Skin epidermis (tissue), 12 donors: ENCODE results near the gene STK32B.

Experiments used
- H3K27ac ChIP-seq, 21 experiments: fragments of 200-600 bp; sonication (generic) in 11 of 21; one replicate each; pipeline ENCODE4 v1.5.0; 2020; ENCODE audit warnings: mild to moderate bottlenecking in 3 of 21, inconsistent platforms in 2 of 21, moderate library complexity in 2 of 21
- H3K4me3 ChIP-seq, 7 experiments: fragments of 200-600 bp; sonication (generic) in 2 of 7; one replicate each; pipeline ENCODE4 v1.5.0; 2020; ENCODE audit warnings: inconsistent platforms in 2 of 7, mild to moderate bottlenecking in 2 of 7, moderate library complexity in 1 of 7

The STK32B gene

DNA sequence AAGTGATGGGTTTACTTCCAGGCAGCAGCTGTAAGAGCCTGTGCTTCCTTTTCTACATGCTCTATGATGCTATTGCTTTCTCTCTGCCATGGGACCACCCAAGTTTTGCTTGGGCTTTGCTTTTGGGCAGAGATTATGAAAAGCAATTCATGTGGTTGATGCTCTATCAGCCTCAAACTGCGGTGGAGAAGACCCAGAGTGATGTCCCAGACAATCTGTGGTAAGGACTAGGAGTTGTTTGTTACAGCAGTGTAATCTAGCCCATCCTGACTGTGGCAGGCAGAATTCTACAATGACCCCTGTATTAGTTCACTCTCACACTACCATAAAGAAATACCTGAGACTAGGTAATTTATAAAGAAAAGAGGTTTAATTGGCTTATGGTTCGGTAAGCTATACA is 22.8 kb upstream of the STK32B start:
- H3K4me3 ChIP-seq: no peak overlapping the region
- peak overlapping the region in 1 of 21 experiments; percentile 5 for H3K27ac ChIP-seq

DNA sequence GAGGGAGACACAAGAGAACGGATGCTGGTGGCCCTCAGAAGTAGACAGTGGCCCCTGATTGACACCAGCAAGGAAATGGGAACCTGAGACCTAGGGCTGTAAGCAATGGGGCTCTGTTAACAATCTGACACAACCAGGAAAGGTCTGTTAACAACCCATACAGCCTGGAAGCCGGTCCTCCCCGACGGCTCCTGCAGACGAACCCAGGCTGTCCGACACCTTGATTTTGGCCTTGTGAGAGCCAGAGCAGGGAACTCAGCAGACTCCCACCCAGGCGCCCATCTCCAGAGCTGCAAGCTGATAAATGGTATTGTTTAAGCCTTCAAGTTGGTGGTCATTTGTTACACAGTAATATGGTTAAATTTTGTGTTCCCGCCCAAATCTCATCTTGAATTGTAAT is 21.8 kb upstream of the STK32B start:
- Histone ChIP-seq H3K4me3 (no peak overlapping the region), H3K27ac (peak overlapping the region in 1 of 21 experiments; percentile 16)

GRCh38 chr4:5030221-5030620 is 21.1 kb upstream of the STK32B start:
- H3K27ac ChIP-seq: peak overlapping the region in 1 of 21 experiments; percentile 16
- no peak overlapping the region for H3K4me3 ChIP-seq

GRCh38 chr4:5030927-5031326 is 20.4 kb upstream of the STK32B start:
- H3K4me3 ChIP-seq: no peak overlapping the region

DNA sequence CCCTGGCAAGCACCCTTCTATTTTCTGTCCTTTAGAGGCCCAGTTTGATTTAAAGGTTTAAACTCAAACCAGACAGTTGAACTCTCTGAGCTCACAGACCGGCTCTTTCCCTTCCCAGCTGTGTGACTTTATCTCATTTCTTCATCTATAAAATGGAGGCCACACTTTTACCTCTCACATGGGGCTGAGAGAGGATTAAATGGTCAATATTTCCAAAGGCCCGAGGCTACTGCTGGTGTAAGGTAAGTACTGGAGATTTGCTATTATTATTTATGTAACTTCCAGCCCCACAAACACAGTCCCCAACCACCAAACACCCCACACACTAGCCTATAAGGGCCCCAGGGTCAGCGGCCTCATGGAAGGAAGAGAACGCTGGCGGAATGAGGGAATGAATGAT is 18.5 kb upstream of the STK32B start:
- Histone ChIP-seq H3K27ac (peak overlapping the region in 7 of 21 experiments; percentile 19 to 75 (median 42)), H3K4me3 (no peak overlapping the region)

More at GRCh38 chr4:5030927-5031326, 20.4 kb upstream of the STK32B start:
- H3K27ac ChIP-seq: peak overlapping the region in 1 of 21 experiments; percentile 16

DNA sequence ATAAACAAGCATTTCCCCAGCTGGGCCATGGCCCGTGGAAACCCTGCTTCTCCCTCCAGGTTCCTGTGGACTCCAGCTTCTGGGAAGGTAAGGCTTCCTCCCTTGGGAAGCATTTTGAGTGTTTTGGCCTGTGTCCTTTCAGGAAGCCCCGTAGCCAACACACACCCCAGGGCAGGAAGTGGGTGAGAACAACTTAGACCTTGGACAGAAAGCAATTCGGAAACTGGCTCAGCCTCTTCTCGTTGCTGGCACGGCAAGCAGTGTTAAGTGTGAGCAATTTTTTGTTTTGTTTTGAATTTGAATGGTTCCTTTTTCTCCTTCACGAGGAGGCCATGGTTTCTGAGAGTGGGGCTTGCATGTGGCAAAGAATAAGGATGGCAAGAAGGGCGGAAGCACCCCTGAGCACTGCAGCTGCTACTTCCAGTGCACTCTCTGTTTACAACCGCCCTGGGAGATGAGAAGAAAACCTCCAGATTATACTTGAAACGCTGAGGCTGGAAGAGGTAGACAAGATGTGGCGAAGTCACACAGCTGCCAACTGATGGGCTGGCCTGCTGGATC is 17.9 kb upstream of the STK32B start:
- H3K4me3 ChIP-seq: no peak overlapping the region
- H3K27ac ChIP-seq: peak overlapping the region in 9 of 21 experiments; percentile 3 to 75 (median 30)

DNA sequence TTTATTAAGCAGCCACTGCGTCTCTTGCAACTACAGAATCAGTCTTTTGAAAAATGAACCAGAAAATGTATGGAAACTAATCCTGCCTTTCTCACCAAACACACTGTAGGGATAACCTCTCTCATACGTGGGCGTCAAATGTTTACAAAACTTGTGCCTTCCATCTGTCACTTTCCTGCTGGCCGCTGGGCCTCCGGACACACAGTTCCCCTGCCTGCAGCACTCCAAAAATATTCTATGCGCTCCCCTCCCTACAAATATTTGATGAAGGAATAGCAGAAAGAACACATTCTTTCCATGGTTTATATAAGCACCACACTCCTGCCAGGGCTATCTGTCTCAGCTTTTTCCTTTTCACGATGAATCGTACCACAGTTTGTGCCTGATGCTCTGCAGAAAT is 17.1 kb upstream of the STK32B start:
- Histone ChIP-seq H3K27ac (peak overlapping the region in 4 of 21 experiments; percentile 27 to 75 (median 48)), H3K4me3 (no peak overlapping the region)

- H3K4me3 ChIP-seq: no peak overlapping the region
- H3K27ac ChIP-seq: no peak overlapping the region
Observed at GRCh38 chr4:5036239-5036638, 15.0 kb upstream of the STK32B start.

DNA sequence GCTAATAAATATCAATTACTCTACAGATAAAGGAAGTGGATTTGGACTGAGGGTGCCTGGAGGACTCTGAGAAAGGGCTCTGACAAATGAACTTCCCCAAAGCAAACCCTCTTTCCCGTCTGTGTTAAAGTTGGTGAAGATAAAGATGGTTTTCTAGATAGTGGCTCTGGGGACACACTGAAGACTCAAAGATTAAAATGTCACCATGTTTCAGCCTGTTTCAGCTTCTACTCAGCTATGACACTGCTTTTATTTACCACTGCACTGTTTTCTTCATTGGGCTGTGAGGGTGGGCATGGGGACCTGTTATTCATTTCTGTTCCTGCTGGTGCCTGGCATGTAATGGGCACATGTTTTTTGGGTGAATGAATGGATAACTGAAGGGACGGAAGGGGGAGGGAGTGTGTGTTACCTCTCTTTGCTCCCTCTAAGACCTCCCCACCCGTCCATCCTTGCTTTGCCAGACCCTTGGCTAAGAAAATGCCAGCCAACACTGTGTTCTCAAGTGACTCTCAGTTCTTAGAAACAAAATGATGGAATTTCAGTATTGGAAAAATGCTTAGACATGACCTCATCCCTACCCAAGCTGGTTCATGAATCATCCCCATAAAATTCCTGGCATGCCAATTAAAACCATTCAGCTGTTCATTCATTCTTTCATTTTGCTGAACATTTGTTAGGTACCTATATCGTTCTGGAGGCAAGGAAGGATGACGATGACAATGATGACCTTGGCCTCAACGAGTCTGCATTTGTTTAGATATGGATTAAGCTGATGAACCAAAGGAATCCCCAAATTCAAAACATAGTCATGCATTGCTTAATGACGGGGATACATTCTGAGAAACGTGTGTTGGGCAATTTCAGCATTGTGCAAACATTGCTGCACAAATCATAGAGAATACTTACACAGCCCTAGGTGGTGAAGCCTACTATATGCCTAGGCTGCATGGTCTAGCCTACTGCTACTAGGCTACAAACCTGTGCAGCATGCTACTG is 13.4 kb upstream of the STK32B start:
- peak overlapping the region in 6 of 21 experiments; percentile 18 to 68 (median 24) for H3K27ac ChIP-seq
- H3K4me3 ChIP-seq: no peak overlapping the region

- H3K4me3 ChIP-seq: no peak overlapping the region
- no peak overlapping the region for H3K27ac ChIP-seq
Observed at GRCh38 chr4:5039800-5040199, 11.5 kb upstream of the STK32B start.

DNA sequence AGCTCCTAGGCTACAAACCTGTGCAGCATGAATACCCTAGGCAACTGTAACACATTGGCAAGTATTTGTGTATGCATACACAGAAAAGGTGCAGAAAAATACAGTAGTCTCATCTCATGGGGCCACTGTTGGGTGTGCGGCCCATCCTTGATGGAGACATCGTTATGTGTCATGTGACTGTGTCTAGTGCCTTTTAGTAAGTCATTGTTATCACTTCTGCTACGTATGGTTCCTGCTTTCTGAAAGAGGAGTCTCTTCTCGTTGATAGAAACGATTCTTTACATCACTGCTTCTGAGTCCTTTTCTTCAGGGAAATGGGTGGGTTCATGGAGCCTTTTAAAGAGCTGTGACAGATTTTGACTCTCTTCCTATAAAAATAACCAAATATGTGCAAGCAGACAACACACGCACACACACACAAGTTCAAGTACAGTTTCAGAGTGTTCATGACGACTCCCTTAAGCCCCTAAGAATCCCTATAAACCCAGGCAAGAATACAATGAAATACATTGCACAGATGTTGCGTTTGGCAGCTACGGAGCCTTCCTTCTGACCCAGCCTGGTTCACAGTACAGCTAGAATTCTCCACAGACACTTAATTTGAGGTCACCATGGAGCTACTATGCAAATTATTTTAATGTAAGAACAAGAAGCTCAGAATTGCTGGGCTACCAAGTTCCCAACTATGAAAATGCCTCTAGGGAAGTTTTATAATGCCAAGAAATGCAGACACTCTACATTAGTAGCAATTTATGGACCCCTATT is 10.2 kb upstream of the STK32B start:
- H3K4me3 ChIP-seq: no peak overlapping the region
- no peak overlapping the region for H3K27ac ChIP-seq

DNA sequence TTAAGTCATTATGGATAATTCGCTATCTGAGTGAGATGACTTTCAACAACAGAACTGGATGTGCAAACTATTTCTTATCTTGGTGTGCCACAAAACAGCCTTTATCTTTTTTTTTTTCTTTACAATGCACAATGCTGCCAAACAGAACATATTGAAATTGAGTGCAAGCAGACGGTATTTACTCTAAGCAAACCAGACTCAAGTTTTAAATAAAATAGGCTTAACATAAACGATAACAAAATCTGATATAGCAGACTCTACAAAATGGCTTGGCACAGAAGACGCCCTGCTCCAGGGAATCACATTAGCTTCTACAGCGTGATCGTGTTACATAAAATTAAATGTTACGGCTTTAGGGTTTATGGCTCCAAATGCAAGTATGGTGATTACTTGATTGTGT is 9.6 kb upstream of the STK32B start:
- no peak overlapping the region for H3K27ac ChIP-seq
- no peak overlapping the region for H3K4me3 ChIP-seq

DNA sequence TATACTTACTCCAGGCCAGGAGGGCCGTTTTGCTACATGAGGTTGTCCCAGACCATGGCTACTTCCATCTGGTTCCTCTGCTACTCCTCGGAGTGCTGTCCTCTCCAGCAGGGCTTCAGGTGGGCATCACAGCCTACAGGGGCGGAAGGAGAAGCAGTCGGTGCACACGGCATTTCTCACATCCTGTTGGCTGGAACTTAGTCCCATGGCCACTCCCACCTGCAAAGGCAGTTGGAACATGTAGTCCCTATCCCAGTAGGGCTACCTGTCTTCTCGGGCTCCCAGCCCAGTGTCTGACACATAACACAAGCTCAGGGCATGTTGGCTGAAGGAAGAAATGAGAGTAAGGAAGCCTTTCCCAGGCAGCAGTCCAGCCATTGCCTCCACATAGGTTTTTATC is 7.7 kb upstream of the STK32B start:
- Histone ChIP-seq H3K27ac (no peak overlapping the region), H3K4me3 (no peak overlapping the region)

GRCh38 chr4:5044341-5044740 is 6.9 kb upstream of the STK32B start:
- Histone ChIP-seq H3K4me3 (no peak overlapping the region), H3K27ac (peak overlapping the region in 4 of 21 experiments; percentile 13 to 49 (median 38))

DNA sequence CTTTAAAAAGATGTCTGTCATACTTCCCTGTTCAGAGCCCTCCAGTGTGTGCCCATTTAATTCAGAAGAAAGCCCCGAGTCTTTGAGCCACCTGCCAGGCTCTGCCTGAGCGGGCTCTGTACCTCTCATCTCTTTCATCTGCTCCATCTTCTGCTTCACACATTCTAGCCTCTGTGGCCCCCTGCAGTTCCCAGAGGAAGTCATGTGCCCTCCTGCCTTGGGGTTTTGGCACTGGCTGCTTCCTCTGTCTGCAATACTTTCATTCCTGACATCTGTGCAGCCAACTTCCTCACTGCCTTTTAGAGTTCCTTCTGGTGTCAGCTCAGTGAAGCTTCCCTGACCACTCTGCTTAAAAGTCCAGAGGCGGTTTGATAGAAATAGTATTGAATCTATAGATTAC is 6.2 kb upstream of the STK32B start:
- H3K27ac ChIP-seq: peak overlapping the region in 2 of 21 experiments; percentile 47 to 49
- no peak overlapping the region for H3K4me3 ChIP-seq

GRCh38 chr4:5048721-5049120 is 2.6 kb upstream of the STK32B start:
- H3K27ac ChIP-seq: no peak overlapping the region

GRCh38 chr4:5050520-5051277 is 581 bp upstream of the STK32B start:
- peak overlapping the region in 11 of 21 experiments; percentile 2 to 81 (median 15) for H3K27ac ChIP-seq
- peak overlapping the region; percentile 36 to 56 (median 42) for H3K4me3 ChIP-seq

More at GRCh38 chr4:5048721-5049120, 2.6 kb upstream of the STK32B start:
- H3K4me3 ChIP-seq: no peak overlapping the region

DNA sequence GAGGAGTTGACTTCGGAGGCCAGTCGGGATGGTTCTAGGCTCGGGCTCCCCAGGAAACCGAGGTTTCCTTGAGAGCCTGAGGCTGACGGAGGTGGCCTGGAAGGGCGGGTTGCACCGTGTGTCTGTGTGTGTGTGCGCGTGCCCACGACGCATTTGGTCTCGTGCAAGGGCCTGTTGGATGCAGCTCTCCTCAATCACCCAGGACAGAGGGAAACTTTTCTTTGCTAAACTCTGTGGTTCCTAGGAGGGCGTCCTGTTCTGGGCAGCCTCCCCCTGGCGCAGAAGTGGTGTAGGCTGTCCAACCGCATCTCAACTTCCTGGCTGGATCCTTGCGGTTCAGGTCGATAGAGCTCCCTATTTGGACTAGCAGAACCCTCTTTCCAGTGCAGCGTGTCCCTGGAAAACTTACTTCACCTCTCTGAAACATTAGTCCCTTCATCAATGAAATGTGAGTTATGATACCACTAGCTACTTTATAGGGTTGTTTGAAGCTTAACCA is 973 bp downstream of the STK32B start:
- H3K27ac ChIP-seq: peak overlapping the region in 5 of 21 experiments; percentile 5 to 81 (median 28)
- H3K4me3 ChIP-seq: peak overlapping the region; percentile 36 to 56 (median 42)
